GM21723 (cell line): Measurements from ENCODE around the gene TANGO2.

Source experiments
- ATAC-seq: cut with Tn5 transposase; IDR thresholded peaks from one replicate; pipeline ENCODE4 v1.9.1; 2021; ENCODE audit warnings: mild to moderate bottlenecking, moderate library complexity; ENCODE audit not compliant: unreplicated experiment

Gene TANGO2

GRCh38 chr22:20113551-20114310 lies 92.8 kb downstream of the TANGO2 start:
- no peak for ATAC-seq

- no peak for ATAC-seq
Observed at GRCh38 chr22:20114506-20115475, 93.9 kb downstream of the TANGO2 start.

- ATAC-seq = no peak
Observed at GRCh38 chr22:20115691-20116375, 94.9 kb downstream of the TANGO2 start, which contains the start of gene RANBP1. RANBP1 (plus strand) TSS chr22:20116104; CDS start chr22:20116185, 81 bp downstream.

GRCh38 chr22:20116376-20116950 lies 95.6 kb downstream of the TANGO2 start:
- no peak for ATAC-seq
